ENCODE data around the gene SETD7. TPM values are rescaled to one million over a fixed set of nuclear protein-coding genes. Genes with fewer than 3 reads are reported as not detected.

Gene SETD7
- total RNA-seq, 1 donor from 2014 or later: 50.0 TPM

DNA sequence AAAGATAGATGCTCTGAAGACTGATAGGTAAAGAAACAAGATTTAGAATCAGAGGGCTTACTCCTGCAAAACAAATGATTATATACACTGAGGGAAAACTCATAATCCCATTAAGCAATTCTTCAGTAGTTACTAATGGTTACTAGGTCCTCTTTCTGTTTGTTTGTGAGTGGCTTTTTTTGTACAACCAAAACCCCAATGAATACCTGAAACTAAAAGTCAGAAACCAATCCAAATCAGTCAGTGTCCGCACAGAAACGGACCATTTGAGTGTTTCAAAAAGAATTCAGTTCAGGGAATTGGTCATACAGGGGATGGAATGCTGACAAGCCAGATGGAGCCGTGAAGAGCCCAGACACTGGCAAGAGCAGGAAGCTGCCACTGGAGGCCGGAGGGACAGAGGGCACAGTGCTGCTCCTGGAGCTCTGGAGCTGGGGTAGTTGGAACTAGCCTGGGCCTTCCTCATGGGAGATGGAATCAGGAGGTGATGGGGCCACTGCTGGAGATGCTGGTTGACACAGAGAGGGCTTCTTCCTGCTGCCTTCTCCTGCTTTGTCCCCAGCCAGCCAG is 31.9 kb downstream of the SETD7 start:
- DNase-seq (no peak), ATAC-seq (no peak)
- intact Hi-C loops (cut with micrococcal nuclease): no loop called here

DNA sequence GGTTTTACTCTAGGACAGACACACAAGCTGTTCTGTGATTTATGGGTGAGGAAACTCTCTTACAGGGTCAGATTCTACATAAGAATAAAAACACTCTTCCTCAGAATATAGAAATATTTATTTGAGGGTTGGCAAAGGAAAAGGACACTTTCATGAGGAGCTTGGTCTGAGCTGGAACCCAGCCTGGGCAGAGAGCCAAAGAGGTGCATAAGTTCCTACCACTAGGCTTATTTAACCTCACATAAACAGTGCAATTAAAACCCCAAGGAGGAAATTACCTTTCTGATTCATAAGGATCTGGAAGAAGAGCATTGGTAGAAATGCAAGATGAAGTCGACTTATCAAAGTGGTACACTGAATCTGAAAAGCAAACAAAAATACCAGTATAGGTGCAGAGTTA is 32.9 kb downstream of the SETD7 start:
- DNase-seq (peak; percentile 52), ATAC-seq (peak; percentile 40)
- intact Hi-C loops (cut with micrococcal nuclease): no loop called here

DNA sequence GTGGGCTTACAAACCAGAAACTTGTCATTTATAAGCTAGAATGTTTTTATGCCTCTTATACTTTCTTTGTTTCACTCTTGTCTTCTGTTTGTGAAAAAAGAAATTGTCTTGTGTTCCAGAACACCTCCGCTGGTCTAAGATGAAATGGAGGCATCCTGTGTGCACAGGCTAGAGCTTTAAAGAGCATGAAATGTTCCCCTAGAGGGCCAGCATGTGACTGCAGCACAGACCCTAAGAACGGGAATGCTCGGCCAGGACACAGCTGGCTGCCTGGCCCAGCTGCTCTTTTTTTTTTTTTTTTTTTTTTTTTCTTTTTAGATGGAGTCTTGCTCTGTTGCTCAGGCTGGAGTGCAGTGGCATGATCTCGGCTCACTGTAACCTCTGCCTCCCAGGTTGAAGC is 33.6 kb downstream of the SETD7 start:
- DNase-seq (peak; percentile 45), ATAC-seq (peak; percentile 88)
- intact Hi-C loops (cut with micrococcal nuclease): no loop called here

DNA sequence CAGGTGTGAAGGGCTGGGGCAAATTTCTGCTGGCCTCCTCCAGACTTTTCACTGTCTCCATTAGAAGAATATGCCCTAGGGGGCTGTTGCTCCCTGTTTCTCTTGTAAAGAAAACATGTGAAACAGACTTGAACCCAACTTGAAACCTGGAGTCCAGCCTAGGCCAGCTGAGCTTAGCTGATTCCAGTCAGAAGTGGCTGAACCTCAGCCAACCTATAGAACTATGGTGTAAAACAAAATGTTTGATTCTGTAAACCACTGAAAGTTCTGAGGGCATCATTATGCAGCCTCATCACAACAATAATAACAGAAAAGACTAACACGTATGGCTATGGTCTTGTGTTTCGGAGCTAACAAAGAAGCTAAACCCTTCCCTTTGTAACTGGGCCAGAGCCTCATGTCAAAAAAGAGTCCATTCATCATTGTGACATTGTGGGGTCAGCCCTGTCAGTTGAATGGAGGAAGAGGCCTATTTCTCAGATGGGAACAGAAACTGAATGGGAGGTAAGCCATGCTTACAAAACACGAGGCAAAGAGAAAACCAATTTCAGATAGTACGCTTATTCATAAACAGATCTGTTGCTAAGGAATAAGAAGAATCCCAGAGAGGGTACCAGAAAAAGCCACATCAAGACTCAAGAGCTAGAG is 34.1 kb downstream of the SETD7 start:
- ATAC-seq: no peak

DNA sequence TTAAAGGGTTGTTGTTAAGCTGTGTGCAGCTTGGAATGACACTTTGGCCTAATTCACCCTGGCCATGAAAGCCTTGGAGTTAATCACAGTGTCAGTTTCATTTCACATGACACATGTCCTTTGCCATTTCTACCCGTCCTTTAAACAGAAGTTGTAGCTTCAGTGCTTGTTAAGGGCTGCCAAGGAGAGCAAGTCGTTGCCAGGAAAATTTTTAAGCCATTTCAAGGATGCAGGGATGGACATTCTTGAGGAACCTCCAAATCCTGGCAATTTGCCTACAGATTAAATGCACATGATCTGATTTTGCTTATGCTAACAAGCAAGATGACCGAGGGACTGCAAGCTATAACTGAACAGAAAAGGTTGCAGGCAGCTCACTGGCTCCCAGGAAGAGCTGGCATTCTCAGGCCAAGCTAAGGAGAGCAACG is 40.5 kb downstream of the SETD7 start:
- DNase-seq (no peak), ATAC-seq (peak; percentile 84)
- intact Hi-C loops (cut with micrococcal nuclease): no loop called here

More for the DNA sequence above, 34.1 kb downstream of the SETD7 start:
- intact Hi-C loops (cut with micrococcal nuclease): no loop called here
- DNase-seq: no peak

DNA sequence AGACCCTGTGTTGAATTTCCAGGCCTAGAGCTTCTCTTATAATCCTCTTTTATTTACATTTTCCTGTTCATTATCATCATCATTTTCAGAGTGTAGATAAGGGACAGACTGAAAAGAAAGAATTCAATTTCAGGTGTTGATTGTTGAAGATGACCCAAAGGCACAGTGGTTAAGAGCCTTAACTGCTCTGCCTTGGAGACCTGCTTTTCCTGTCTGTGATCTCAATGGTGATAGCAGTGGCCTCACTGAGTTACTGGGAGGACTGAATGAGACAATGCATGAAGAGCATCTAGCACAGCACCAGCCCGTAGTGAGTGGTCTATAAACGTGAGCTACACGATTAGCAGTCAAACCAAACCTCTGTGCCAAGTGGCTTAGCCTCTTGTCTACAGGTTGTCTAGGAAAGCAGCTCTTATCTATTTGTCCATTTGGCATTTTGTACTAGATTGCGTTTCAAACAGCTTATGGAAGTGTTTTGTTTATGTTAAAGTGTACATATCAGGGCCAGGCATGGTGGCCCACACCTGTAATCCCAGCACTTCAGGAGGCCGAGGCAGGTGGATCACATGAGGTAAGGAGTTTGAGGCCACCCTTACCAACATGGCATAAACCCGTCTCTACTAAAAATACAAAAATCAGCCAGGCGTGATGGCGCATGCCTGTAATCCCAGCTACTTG is 41.5 kb downstream of the SETD7 start:
- intact Hi-C loops (cut with micrococcal nuclease): no loop called here
- ATAC-seq: peak; percentile 10
- DNase-seq: no peak

DNA sequence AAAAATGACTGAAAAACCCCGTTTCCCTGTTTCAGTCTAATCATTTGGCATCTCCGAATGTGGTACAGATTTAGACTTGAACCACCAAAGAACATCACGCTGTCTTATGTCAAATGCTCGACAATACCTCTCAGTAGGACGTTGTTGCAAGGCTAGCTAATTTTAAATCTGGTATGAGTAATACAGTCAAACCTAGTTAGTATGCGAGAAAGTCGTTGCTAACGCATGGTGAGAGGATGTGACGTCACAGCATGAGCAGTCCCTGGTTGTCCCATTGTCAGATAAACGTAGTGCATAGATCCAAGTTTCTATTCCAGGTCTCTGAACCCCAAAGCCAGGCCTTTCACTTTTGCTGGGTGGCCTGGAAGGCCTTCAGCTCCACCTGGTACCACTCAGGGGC is 44.7 kb downstream of the SETD7 start:
- no peak for DNase-seq
- intact Hi-C loops (cut with micrococcal nuclease): no loop called here
- no peak for ATAC-seq

DNA sequence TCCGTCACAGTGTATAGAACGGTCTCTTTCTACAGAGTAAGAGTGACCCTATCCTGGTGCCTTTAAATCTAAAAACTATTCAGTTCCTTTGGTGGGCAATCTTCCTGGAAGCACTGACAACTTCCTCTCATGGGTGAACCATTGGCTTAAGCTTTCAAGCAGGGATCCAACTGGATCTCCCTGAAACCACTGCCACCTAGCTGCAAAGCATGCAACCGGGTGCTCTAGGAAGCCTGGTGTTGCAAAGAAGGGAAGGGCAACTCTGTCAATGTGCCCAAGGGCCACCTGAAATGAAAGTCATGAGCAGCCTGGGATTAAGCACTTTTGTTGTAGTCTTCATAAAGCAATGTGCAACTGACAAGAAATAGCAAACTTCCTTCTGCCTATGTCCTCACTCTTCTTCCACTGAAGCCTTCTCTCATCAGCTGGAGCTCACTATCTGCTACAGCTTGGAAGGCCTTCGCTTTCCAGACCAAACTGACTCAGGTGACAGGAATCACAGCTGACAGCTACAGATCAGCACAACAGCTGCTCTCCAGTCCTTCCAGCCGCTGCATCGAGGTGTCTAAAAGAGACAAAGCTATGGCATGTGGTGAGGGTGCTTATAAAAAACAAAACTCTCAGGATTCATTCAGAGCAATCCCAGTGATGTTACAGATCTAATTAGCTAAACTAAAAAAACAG is 46.1 kb downstream of the SETD7 start:
- intact Hi-C loops (cut with micrococcal nuclease): loop anchor here (10.0 kb wide), 1 partner anchor 55 kb away; the partner anchor contains the start of gene RAB33B
- ATAC-seq (peak; percentile 81), DNase-seq (no peak)

DNA sequence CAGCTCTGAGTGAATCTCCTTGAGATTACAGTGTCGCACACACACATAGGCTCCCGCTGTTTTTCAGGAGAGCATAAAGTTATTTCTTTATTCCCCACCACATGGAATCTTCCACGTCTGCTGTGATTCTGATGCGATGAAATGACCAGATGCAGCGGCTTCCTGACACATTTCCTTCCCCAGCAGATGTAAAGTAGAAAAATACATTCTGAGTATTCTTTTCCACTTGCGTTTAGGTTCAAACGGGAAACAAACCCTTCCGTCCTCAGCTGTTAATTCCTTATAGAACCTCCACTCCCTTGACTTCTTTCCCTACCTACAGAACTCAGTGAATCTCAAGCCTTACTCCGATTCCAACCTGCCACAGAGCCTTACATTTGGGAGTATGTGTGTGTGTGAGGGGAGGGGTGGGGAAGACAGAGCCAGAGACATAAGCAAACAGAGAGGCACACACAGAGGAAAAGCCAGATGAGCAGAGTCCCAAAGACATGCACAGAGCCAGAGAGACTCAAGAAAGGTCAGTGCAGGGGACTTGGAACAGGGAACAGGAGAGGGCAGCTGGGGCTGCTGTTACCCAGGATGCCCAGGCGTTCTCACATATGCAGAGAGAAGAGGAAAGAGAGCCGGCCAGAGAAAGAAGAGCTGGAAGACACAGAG is 47.3 kb downstream of the SETD7 start:
- intact Hi-C loops (cut with micrococcal nuclease): loop anchor here (10.0 kb wide), 1 partner anchor 54 kb away; the partner anchor contains the start of gene RAB33B
- ATAC-seq: no peak
- no peak for DNase-seq

DNA sequence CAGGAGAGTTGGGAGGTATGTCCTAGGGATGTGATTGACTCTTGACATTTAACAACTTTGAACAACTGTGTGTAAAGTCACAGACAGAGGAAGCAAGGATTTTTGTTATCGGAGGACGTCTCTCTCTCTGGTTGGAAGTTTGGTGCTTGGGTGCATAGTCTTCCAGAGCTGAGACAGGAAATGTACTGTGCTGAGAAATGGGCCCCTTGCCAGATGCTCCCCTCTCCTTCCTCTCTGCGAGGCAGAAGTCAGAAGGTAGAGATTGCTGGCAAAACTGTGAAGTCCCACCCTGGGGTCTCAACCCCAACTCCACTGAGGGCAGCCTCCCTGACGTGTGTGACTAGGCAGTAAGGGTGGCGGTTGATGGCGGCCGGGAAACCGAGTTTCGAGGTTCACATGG is 49.2 kb downstream of the SETD7 start:
- intact Hi-C loops (cut with micrococcal nuclease): loop anchor here (10.0 kb wide), 1 partner anchor 52 kb away; the partner anchor contains the start of gene RAB33B
- no peak for DNase-seq
- no peak for ATAC-seq

DNA sequence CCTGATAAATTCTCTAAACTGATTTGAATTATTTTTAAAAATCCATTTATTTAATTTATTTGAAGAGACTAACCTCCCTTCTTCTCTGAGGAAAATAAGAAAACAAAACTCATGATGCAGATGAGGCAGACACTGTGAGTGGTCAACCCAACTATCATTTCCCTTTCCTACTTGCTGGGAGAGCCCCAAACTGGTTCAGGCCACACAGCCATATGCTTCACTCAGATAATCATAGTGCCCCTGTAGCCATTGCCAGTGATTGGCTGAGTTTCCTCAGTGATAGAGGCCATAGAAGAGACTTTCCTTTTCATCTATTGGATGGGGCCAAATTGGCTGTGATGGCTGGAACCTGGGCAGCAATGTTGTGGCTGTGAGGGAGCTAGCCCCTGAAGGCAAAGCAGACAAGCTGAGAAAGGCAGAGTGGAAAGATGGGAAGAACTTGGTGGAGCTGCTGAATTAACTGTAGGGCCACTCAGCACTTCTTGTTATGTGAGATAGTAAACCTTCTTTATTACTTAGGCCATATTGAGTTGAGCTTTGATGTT is 52.3 kb downstream of the SETD7 start:
- no peak for ATAC-seq
- intact Hi-C loops (cut with micrococcal nuclease): loop anchor here (10.0 kb wide), 1 partner anchor 49 kb away; the partner anchor contains the start of gene RAB33B

DNA sequence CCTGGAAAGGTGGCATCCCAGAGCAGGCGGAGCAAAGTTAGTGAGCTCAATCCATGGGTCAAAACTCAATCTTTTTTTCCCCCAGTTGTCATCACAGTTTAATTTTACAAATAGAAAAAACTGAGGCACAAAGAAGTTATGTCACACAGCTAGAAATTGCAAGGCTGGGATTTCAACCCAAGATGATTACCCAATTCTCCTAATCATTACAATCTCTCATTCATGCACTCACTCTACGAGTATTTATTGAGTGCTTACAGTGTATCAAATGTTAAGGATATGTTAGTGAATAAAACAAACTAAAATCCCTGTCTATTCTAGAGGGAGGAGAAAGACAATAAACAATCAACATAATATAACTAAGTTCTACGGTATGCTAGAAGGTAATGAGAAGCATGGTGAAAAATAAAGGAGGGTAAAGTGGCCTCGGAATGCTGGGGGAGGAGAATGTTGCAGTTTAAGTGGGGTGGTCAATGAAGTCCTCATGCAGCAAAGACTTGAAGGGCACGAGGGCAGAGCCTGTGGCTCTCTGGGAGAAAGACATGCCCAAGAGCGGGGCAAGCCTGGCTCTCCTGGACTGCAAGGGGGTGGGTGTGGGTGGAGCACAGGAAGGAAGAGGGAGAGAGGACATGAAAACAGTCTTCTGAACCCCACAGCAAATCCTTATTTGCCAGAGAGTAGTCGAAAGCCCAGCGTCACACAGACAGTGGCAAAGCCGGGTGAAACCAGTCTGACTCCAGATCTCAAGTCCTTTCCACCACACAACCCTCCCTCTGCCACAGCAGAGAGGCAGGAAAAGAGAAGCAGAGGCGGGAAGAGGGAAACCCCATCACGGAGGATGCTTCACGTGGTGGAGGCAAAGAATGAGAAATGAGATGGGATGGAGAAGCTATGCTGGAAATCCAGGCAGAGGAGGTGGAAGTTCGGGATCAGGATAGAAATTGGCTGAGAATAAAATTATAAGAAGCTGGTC is 53.8 kb downstream of the SETD7 start:
- no peak for ATAC-seq
- intact Hi-C loops (cut with micrococcal nuclease): loop anchor here (10.0 kb wide), 1 partner anchor 47 kb away; the partner anchor contains the start of gene RAB33B
- no peak for DNase-seq

More for the DNA sequence above, 52.3 kb downstream of the SETD7 start:
- no peak for DNase-seq

DNA sequence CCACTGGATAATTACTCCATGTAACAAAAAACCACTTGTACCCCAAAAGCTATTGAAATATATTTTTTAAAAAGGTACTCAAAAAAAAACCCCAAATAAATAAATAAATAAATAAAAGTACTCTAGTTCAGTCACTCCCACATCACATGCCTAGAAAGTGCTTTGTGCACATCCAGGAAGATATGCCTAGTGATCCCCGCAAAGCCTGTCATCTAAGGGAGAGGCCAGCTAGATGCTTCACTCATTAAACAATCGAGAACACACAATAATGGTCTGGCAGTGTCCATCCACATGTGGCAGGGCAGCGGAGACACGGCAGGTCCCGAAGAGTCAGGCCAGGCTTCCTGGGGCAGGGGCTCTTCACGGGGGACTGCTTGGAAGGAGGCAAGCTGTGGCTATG is 54.5 kb downstream of the SETD7 start:
- DNase-seq: no peak

DNA sequence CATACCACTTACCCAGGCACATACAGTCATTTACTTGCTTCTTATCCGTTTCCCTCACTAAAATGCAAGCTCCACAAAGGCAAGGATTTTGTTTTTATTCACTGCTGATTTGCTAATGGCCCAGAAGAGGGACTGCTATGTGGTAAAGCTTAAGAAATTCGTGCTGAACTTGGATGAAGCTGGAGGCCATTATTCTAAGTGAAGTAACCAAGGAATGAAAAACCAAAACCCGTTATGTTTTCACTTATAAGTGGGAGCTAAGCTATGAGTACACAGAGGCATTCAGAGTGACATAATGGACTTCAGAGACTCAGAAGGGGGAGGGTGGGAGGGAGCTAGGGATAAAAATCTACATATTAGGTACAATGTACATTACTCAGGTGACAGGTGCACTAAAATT is 54.9 kb downstream of the SETD7 start:
- ATAC-seq (no peak), DNase-seq (no peak)
- intact Hi-C loops (cut with micrococcal nuclease): loop anchor here (10.0 kb wide), 1 partner anchor 46 kb away; the partner anchor contains the start of gene RAB33B

More for the DNA sequence above, 54.5 kb downstream of the SETD7 start:
- intact Hi-C loops (cut with micrococcal nuclease): loop anchor here (10.0 kb wide), 1 partner anchor 47 kb away; the partner anchor contains the start of gene RAB33B
- no peak for ATAC-seq

DNA sequence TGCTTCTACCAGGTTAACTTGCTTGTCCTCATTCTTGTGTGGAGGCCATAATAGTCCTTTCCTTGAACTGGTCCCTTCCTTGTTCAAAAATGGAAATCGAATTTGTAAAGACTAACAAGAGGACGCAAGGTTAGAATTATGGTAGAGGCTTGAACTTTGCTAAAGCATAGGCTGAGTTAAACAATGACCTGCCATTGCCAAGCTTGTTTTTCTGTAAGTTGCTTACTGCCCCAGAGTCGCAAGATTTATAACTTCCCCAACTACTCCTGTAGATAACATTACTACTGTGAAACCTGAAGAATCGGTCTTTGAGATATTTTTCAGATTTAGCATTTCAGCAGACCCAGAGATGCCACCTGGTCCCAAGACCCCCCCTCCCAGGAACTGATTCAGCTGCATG is 56.8 kb downstream of the SETD7 start:
- intact Hi-C loops (cut with micrococcal nuclease): no loop called here
- DNase-seq (no peak), ATAC-seq (no peak)

DNA sequence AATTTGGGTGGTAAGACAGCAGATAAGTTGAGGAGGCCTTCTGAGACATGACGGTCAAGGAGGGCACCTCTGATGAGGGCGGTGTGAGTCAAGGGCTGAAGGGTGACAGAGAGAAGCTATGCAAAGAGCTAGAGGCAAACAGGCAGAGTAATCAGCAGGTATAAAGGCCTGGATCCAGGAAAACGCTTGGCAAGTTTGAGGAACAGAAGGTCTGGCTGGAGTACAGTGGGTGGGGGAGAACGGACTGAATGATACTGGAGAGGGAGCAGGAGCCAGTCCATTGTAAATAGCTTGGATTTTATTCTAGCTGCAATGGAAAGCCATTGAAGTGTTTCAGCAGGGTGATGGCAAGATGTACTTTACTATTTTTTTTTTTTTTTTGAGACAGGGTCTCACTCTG is 62.8 kb downstream of the SETD7 start:
- no peak for DNase-seq
- intact Hi-C loops (cut with micrococcal nuclease): no loop called here
- ATAC-seq: peak; percentile 76

DNA sequence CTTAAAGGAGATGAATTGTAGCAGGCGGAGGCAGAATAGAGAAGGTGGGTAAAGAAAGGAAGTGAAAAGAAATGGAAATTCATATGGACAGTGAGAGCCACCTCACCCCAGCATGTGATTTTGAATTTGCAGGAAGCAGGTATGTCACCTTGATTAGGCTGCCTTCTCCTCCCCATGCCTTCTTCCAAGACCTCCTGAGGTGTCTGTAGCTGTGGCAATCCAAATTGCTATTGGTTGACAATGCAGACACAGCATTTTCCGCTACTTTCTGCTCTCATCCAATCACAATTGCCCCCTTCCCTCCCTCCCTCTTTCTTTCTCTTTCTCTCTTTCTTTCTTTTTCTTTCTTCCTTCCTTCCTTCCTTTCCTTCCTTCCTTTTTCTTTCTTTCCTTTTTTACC is 63.6 kb downstream of the SETD7 start:
- ATAC-seq (no peak), DNase-seq (no peak)
- intact Hi-C loops (cut with micrococcal nuclease): no loop called here

DNA sequence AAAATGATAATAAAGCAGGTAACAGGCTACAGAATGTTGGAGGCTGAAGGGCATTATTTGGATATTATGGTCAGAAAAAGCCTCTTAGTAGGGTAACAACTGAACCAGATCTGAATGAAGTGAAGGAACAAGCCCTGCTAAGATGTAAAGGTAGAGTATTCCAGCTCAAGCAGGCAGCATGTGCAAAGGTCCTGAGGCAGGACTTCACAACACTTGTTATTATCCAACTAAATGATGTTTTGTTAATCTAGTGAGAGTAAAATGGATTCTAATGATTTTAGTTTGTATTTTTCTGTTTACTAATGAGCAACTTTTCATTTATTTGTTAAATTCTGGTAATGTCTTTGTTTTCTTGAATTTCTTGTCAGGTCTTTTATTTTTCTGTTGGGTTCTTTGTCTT is 66.4 kb downstream of the SETD7 start:
- intact Hi-C loops (cut with micrococcal nuclease): no loop called here
- no peak for ATAC-seq
- no peak for DNase-seq

Measured in left ventricle myocardium superior (tissue), 1 donor.